WERI-Rb-1 (cell line): ENCODE measurements around the gene OR56A5.

Experiments
- DNase-seq: peaks from one replicate; pipeline ENCODE4 v3.0.0-alpha.2; 2020
- H3K27ac ChIP-seq: fragments of 250-450 bp; sonication (Bioruptor Pico); 2 replicates; pipeline ENCODE4 v1.5.1; 2020; ENCODE audit warnings: mild to moderate bottlenecking, moderate library complexity
- H3K27me3 ChIP-seq: fragments of 250-450 bp; sonication (Bioruptor Pico); 2 replicates; pipeline ENCODE4 v1.5.1; 2021; ENCODE audit warnings: mild to moderate bottlenecking, low read depth, moderate library complexity; ENCODE audit not compliant: insufficient read depth, severe bottlenecking
- H3K36me3 ChIP-seq: fragments of 250-450 bp; sonication (Bioruptor Pico); 2 replicates; pipeline ENCODE4 v1.5.1; 2020; ENCODE audit warnings: mild to moderate bottlenecking, moderate library complexity
- H3K4me3 ChIP-seq: 2 replicates; pipeline ENCODE4 v1.5.1; 2011; ENCODE audit warnings: low read depth, mild to moderate bottlenecking, control low read depth, low read length
- H3K9me3 ChIP-seq: fragments of 250-450 bp; sonication (Bioruptor Pico); 2 replicates; pipeline ENCODE4 v1.5.1; 2021; ENCODE audit warnings: mild to moderate bottlenecking, moderate library complexity; ENCODE audit not compliant: severe bottlenecking
- TF ChIP-seq, protein P1 (sequence below): IDR thresholded peaks from 2 replicates; pipeline ENCODE4 v1.5.1; 2011; ENCODE audit warnings: low read depth, mild to moderate bottlenecking, control low read depth, inconsistent platforms, low read length

OR56A5 gene, protein sequence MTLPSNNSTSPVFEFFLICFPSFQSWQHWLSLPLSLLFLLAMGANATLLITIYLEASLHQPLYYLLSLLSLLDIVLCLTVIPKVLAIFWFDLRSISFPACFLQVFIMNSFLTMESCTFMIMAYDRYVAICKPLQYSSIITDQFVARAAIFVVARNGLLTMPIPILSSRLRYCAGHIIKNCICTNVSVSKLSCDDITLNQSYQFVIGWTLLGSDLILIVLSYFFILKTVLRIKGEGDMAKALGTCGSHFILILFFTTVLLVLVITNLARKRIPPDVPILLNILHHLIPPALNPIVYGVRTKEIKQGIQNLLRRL

DNA sequence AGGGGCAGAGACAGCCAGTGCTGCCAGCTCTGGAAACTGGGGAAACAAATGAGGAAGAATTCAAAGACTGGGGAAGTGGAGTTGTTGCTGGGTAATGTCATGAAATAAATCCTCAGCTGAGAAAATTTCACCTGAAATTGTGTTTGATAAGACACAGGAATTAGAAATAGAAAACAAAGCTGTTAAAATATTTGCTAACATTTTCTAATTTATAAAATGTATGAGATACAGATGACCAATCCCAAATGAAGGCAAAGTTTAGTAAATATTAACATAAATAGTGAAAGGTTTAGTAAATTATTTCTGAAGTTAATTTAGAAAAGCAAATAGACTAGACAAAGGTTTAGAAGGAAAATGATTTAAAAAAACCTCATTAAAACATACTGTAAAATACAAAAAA is at the start of gene OR56A5:
Gene OR56A5 (minus strand): TSS at position 101 of the 400 bp plus-strand sequence. CDS start 0 bp downstream, at position 101.
- Histone ChIP-seq H3K27me3 (peaks cover 41% of the 10 kb centered on the region), H3K4me3 (no peak within 1 kb of the TSS), H3K36me3 (no peaks in the 10 kb centered on the region), H3K9me3 (no peaks in the 10 kb centered on the region), H3K27ac (no peak within 1 kb of the TSS)
- no peak for DNase-seq
- TF ChIP-seq, protein P1, sequence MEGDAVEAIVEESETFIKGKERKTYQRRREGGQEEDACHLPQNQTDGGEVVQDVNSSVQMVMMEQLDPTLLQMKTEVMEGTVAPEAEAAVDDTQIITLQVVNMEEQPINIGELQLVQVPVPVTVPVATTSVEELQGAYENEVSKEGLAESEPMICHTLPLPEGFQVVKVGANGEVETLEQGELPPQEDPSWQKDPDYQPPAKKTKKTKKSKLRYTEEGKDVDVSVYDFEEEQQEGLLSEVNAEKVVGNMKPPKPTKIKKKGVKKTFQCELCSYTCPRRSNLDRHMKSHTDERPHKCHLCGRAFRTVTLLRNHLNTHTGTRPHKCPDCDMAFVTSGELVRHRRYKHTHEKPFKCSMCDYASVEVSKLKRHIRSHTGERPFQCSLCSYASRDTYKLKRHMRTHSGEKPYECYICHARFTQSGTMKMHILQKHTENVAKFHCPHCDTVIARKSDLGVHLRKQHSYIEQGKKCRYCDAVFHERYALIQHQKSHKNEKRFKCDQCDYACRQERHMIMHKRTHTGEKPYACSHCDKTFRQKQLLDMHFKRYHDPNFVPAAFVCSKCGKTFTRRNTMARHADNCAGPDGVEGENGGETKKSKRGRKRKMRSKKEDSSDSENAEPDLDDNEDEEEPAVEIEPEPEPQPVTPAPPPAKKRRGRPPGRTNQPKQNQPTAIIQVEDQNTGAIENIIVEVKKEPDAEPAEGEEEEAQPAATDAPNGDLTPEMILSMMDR: no peak

DNA sequence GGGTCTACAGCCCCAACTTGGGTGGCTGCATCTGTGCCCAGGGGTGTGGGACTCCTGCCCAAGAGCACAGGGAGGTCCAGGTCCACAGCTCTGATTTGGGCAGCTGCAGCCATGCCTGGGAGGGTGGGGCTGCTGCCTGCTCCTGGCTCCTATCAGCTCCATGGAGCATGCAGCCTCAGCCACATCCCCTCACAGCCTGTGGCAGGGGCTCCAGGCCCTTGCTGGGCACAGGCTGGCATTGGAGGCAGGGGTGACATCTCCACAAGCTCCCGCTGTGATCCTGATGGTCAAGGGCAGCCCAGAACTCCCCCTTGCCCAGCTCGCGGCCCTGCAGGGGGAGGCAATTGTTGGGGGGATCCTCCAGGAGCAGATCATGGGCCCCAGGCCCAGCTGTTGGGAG is 44.7 kb upstream of the OR56A5 start:
- TF ChIP-seq, protein P1: no peak
- H3K9me3 ChIP-seq: no peaks in the 10 kb centered on the region
- H3K4me3 ChIP-seq: no peak overlapping the region
- H3K36me3 ChIP-seq: no peaks in the 10 kb centered on the region
- H3K27ac ChIP-seq: no peak overlapping the region
- DNase-seq: no peak
- H3K27me3 ChIP-seq: peaks cover 42% of the 10 kb centered on the region

DNA sequence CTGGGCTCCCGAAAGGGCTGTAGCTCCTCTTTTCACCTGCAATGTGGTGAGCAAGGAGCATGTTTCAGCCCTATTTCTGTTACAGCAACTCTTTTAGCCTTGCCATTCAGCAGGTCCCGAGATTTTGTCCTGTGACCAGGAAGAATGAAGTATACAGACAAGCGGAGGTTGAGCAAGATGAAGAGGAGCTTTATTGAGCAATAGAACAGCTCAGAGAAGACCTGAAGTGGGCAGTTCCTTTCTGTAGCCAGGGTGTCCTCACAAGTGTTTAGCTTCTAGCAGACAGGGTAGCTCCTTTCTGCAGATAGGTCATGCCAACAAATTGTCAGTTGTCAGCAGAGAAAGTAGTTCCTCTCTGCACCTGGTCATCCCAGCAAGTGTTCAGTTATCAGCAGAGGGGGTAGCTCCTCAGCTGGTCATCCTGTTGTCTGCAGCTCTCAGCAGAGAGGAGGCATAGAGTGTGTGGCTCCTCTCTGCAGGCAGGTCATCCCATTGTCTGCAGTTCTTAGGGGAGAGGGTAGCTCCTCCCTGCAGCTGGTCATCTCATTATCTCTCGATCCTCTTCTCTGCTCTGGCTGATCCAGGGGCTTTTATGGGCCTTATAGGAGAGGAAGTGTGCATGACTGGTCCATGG is 43.9 kb upstream of the OR56A5 start:
- DNase-seq: no peak
- H3K4me3 ChIP-seq: no peak overlapping the region
- no peaks in the 10 kb centered on the region for H3K36me3 ChIP-seq
- peaks cover 45% of the 10 kb centered on the region for H3K27me3 ChIP-seq
- TF ChIP-seq, protein P1: no peak
- no peaks in the 10 kb centered on the region for H3K9me3 ChIP-seq
- H3K27ac ChIP-seq: no peak overlapping the region

DNA sequence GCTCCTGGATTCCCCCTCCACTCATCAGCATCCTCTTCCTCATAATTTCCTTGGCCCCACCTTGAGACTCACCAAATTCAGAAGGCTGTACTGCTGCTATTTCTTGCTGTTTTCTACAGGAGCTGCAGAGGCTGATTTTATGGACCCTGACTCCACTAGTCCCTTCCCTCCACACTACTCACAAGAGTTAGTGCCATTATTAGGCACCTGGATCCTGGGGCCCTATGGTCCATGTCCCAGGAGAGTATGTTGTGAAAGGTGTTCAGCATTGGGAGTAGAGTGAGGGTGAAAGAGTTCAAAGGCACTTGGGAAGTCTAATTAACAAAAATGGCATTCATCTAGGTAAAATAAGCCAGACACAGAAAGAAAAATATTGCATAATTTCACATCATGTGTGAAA is 38.6 kb upstream of the OR56A5 start, which contains the start of gene OR56A4:
Gene OR56A4 (minus strand): TSS at position 101 of the 400 bp plus-strand sequence. CDS start 3,954 bp downstream, outside the sequence.
- H3K36me3 ChIP-seq: no peaks in the 10 kb centered on the region
- peaks cover 65% of the 10 kb centered on the region for H3K27me3 ChIP-seq
- DNase-seq: no peak
- H3K27ac ChIP-seq: no peak within 1 kb of the TSS
- TF ChIP-seq, protein P1: no peak
- H3K9me3 ChIP-seq: no peaks in the 10 kb centered on the region
- H3K4me3 ChIP-seq: no peak within 1 kb of the TSS

DNA sequence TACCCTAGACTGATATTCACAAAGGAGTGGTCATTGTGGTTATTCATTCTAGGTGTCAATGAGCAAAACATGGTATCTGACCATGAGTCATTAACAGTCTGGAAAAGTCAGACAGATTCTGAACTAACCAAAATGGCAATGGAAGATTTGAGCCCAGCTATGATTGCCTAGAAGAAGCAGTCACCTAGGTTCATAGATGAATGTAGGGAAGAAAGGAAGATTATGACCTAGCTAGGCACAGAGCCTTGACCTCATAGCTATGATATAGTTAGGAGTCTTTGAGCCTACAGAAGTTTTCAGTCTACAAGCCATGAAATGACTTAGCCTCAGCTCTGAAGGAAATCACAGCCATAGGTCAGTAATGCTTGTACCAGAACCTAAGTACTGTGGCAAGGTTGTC is 38.1 kb upstream of the OR56A5 start:
- no peak for DNase-seq
- Histone ChIP-seq H3K27ac (no peak overlapping the region), H3K27me3 (peaks cover 60% of the 10 kb centered on the region), H3K4me3 (no peak overlapping the region), H3K9me3 (no peaks in the 10 kb centered on the region), H3K36me3 (no peaks in the 10 kb centered on the region)
- TF ChIP-seq, protein P1: no peak
